NCI-H446 (cell line): ENCODE results near the gene BOK.
"Not testable (repeated sequence)": the region's sequence is repeated elsewhere in the genome, so short reads cannot be mapped to it uniquely, and the experiment has no call there.

ENCODE experiments used
- DNase-seq, 2 experiments: peaks; one replicate each; lab custom pipeline; 2025; lab: John Stamatoyannopoulos, UW

The BOK gene

DNA sequence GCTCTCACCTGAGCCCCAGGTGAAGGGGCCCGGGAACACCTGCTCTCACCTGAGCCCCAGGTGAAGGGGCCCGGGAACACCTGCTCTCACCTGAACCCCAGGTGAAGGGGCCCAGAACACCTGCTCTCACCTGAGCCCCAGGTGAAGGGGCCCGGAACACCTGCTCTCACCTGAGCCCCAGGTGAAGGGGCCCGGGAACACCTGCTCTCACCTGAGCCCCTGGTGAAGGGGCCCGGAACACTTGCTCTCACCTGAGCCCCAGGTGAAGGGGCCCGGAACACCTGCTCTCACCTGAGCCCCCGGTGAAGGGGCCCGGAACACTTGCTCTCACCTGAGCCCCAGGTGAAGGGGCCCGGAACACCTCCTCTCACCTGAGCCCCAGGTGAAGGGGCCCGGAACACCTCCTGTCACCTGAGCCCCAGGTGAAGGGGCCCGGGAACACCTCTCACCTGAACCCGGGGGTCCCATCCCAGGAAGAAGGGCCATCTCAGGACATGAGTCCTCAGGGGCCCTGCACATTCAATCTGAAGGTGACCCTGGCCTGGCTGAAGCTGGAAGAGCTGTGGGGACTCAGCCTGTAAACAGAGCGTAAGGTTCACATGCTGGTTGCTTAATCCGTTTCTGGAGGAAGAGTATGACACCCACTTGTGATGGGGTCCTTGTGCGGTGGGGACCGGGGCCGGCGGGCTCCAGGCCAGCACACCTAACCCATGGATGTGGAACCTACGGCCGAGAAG lies 14.5 kb downstream of the BOK start:
- DNase-seq = not testable (repeated sequence)

DNA sequence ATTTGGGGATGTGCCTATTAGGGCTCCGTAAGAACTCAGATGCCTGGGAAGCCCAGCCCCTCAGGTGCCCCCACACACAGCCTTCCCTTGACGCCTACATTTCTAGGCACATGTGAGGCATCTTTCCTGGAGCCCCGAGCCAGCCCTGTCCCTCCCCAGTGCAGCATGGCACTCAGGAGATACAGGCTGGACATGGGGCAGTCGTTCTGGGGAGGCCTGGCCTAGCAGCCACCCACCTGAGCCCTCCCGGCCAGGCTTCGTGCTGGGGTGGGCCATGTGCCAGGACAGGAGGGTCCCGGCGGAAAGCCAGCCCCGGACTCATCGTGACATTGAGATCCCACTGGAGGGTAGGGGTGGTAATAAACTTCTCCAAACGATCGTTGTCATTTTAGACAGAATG lies 15.2 kb downstream of the BOK start:
- DNase-seq = no peak

DNA sequence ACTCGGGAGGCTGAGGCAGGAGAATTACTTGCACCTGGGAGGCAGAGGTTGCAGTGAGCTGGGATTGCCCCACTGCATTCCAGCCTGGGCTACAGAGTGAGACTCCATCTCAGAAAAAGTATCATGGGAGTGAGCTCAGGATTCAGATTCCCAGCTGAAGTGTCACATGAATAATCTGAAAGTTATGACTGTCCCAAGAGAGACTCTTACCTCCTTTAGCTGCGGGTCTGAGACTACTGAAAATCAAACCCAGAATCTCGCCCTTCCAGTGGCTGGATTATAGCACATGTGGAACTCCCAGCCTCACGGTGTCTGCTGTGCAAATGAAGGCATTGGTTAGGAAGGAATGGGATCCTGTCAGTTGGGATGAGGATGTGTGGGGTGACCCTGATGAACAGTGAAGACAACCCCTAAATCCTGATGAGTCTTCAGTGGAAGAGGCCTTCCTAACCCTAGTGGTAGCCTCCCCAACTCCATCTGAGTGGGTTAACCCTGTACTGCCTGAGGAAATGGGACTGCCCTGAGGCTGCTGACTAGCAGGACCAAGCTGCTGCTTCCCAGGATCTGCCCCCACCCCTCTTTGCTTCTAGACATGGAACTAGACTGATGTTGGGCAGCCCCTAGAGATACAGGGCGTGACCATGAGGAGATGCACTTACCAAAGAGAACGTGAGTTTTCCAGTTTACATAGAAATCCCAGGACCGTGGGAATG lies 16.5 kb downstream of the BOK start:
- no peak for DNase-seq

DNA sequence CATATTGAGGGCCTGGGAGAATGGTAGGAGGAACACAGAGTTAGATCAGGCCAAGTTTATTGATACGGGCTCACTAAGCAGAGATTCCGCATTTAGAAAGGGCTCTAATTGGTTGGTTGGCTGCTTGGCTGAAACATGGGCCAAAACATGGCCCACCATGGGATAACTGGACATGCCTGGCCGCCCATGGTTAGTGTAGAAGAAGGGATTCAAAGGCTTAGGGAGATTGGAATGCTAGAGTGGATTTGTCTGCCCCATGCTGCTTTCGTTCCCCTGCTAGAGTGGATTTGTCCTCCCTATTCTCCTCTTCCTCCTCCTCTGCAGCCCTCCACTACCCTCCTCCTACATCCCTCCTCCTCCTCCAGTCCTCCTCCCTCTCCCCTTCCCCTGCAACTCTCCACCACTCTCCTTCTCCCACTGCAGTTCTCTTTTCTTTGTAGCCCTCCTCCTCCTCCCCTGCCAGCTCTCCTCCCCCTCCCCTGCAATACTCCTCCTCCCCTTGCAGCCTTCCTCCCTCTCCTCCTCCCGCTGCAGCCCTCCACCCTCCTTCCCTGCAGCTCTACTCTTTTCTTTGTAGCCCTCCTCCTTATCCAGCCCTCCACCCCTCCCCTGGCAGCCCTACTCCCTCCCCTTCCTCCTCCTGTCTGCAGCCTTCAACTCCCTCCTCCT lies 17.2 kb downstream of the BOK start:
- DNase-seq = no peak

DNA sequence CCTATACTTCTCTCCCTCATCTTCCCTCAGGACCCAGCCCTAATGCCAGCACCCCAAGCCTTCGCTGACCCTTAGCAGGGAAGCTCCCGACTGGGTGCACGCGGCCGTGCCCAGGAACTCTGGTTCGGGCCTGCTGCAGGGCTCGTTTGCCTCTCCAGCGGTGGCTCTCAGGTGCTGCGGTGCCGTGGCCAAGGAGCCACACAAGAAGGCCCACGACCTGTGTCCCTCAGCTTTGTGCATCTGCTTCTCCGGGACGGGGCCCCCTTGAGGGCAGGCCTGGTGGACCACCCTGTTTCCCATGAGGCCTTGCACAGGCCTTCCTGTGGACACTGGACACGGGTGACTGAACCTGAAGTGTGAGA lies 17.7 kb downstream of the BOK start:
- no peak for DNase-seq

DNA sequence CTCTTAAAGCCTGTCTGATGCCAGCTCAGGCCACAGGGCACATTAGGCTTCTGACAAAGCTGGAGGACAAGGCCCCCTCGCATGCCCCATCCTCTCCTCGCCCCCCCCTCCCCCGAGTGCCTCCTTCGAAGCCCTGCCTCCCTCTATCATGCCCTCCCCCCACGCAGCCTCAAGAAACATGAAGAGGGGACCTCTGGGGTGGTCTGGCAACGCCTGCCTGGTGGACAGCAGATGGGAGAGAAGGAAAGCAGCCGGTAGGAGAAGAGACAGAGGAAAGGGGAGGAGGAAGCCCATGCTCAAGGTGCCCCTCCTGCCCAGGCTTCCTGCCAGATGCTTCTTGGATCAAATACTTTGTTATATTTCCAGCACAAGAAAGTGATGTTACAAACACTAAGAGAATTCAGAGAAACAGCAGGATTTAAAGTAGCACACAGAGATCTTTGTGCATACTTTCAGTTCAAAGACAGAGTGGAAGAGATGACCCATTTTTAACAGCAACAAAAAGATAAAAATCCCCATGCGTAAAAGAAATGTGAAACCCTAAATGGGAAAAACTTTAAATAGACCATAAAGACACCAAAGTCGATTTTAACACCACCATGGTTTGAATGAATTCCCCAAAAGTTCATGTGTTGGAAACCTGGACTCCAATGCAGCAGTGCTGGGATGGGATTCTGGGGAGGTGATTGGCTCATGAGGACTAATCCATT lies 19.0 kb downstream of the BOK start:
- no peak for DNase-seq

DNA sequence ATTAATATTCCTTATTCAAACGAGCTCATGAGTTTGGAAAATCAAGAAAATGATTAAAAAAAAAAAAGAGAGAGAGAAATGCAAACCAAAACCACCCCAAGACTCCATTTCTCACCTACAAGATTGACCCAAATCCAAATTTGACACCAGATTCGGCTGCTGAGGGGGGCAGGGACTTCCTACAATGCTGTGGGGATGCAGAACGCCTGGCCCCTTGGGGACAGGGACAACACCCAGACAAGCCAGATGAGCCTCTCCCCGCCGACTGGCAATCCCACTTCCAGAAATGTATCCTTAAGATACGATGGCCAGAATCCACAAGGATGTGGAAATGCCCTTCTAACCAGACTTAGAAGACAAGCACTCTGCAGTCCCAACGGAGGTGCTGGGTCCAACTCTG lies 20.7 kb downstream of the BOK start:
- DNase-seq = no peak

DNA sequence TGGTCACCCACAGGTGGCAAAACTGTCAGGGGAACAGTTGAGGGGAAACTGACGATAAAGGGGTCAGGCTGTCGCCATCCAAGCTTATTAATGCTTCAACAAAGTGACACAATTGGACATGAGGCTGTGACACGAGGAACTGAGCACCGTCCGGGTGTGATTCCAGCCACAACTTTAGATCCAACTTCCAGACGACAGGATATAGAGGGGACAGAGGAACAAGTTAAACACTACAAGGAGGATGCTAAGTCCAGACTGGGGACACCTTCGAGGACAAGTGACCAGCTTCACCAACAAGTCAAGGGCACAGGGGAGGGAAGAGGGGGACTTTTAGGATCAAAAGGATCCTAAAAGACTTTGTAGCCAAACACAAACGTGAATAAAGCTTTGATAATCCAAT lies 23.8 kb downstream of the BOK start:
- no peak for DNase-seq

DNA sequence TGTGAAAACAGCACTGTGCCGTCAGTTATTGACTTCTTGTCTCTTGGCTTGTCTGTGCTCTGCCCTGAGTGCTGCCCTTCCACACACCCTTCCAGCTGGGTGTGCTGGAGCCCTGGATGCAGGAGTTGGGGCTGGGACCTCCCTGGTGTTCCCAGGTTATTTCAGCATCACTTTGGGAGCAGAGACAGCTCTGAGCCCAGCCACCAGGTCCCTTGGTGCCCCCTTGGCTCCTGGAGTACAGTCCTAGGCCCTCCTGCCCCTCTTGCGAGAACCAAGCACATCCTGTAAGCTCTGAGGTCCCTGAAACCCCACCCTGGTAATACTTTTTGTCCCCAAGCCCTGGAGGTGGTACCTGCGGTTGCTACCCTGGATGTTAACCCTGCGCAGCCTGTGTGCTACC lies 24.3 kb downstream of the BOK start:
- DNase-seq = no peak

DNA sequence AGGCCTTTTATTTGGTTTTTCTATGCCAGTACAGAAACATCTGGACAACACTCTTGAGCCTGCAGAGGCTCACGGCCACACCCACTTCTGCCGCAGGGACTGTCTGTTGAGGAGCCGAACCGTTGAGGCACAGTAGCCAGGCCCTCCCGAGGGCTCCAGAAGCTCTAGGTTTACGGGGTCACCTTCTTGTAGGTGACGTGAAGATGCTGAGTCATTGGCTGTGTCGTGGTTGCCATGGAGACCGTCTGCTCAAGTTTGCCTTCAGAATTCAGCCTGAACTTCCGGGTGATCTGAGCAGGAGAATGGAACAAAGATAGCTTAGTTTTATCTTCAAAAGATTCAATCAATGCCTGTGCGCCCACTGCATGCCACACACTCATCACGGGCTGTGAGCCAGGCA lies 25.9 kb downstream of the BOK start:
- no peak for DNase-seq

DNA sequence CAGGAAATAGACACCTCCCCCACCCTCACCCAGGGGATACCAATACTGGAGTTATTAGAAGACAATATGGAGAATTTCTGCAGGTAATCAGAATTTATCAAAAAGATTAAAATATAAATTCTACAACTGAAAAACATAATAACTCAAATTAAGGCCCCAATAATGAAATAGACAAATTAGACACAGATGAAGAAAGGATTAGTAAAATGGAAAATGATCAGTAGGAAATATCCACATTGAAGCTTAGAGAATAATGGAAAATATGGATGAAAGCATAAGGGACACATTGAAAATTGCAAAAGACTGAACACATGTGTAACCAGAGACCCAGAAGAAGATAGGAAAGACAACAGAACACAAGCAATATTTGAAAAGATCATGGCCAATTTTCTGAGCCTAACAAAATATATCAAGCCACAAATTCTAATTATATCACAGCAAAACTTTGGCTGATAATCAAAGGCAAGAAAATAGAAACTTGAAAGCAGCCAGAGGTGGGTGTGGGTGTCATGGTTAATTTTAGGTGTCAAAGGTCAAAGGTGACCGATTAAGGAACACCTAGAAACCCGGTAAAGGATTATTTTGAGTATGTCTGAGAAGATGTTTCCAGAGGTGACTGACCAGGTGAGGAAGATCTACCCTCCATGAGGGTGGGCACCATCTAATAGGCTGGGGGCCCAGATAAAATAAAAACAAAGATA lies 28.2 kb downstream of the BOK start:
- no peak for DNase-seq

DNA sequence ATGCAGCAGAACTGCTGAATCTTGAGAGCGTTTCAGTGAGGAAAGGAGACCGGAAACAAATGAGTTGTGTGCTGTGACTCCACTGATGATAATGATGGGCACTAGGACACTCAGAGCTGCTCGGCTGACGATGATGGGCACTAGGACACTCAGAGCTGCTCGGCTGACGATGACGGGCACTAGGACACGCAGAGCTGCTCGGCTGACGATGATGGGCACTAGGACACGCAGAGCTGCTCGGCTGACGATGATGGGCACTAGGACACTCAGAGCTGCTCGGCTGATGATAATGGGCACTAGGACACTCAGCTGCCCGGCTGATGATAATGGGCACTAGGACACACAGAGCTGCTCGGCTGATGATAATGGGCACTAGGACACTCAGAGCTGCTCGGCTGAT lies 31.3 kb downstream of the BOK start:
- not testable (repeated sequence) for DNase-seq

DNA sequence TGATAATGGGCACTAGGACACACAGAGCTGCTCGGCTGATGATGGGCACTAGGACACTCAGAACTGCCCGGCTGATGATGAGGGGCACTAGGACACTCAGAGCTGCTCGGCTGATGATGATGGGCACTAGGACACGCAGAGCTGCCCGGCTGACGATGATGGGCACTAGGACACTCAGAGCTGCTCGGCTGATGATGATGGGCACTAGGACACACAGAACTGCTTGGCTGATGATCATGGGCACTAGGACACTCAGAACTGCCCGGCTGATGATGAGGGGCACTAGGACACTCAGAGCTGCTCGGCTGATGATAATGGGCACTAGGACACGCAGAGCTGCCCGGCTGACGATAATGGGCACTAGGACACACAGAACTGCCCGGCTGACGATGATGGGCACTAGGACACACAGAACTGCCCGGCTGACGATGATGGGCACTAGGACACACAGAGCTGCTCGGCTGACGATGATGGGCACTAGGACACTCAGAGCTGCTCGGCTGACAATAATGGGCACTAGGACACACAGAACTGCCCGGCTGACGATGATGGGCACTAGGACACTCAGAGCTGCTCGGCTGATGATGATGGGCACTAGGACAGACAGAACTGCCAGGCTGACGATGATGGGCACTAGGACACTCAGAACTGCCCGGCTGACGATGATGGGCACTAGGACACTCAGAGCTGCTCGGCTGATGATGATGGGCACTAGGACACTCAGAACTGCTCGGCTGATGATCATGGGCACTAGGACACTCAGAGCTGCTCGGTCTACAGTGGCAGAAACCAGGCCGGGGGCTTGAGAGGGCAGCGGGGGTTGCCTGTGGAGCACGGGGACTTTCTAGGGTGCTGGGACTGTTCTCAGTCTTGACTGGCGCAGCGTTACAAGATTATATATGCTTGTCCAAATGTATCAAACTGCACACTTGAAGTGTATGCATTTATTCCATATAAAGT lies 32.2 kb downstream of the BOK start:
- DNase-seq = not testable (repeated sequence)

DNA sequence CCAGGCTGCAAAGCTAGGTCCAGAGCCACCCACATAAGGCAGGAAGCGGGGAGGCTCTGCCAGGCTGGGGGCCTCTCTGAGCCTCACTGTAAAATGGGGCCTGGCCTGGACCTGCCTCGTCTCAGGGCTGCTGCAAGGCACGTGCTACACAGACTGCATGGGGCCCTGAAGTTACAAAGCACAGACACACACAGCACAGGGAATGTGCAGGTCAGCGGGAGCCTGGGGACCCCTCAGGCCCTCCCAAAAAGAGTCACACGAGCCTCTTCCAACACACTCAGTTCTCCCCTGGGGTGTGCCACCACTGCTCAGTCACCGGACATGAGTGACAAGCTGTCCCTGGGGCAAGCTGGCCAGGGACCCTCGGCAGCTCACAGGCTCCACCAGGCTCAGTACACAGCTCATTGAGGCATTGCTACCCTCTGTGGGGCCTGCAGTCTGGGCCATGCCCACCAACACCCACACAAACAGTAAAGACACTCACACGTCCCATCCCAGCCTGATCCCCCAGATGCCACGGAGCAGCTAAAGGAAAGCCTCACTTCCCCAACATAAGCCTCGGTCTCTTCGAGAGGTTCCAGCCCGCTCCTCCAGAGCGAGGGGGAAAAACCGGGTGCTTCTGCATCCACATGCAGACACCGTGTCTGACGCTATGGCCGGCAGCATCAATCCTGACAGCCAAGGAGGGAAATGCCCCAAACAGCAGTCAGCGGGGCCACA lies 33.7 kb downstream of the BOK start:
- no peak for DNase-seq

DNA sequence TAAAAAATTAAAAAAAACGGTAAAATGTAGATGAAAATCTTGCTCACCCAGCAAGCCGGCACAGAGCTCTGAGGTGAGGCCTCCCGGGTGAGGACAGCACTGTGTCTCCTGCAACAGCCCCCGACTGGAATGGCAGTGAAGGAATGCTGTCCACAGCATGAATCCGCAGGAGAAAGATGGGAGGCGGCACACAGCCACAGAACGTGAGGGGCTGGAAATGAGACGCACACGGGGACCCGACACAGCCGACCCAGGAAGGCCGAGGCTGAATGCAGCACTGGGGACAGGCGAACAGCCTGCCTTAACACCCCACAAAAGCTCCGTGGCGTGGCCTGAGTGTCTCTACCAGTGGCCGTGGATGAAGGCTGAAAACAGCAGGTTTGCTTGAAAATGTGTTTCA lies 34.7 kb downstream of the BOK start:
- no peak for DNase-seq

DNA sequence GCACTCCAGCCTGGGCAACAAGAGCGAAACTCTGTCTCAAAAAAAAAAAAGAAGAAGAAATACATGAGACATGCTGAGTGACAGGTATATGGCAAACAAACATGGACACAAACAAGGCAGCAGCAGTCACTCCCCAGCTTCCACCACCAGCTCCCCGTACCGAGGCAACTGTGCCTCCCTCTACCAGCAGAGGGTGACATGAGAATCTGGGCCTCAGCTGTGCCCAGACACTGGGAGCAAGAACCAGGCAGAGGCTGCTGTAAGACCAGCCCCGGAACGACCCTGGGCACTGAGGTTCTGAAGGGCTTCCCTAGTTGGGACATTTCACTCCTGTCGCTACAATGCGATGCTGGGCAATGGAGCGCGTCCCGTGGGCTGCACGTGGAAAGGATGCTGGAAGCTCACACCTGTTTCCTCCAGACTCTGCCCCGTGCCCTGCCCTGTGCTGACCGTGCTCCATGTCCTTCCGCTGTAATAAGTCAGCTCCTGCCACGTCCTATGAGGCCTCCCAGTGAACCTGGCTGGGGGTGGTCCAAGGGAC lies 37.1 kb downstream of the BOK start:
- DNase-seq = no peak

DNA sequence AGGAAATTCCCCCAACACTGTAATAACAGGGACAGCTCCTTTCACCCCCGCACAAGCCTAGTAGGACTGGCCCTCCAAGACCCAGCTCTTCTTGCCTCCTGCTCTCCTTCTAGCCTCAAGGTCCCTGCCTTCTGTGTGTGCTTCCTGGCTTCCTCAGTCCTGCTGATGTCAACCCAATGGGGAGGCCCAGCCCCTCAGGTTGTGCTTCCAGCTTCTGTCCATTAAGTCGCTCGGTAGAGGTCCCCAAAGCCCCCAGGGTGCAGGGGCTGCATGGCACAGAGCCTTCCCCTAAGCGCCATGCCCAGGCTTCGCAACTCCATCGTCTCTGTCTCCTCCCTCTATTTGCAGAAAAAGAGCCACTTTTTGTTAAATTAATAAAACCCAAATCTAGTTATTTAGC lies 39.0 kb downstream of the BOK start:
- no peak for DNase-seq

DNA sequence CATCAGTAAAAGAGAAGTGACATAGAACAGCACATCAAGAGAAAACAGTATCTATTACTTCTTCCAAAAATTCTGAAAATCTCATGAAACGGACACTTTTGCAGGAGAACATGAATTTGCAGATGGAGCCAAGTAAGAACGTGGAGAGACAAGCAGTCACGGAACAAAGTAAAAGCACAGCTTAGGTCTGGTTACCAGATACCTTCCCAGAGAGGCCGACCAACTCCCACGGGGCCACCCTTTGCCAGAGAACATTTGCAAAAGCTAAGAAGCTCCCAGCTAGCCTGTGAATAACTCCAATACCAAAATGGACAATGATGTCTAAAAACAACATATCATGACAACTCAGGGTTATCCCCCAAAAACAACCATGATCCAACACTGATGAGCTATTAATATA lies 39.5 kb downstream of the BOK start:
- no peak for DNase-seq

DNA sequence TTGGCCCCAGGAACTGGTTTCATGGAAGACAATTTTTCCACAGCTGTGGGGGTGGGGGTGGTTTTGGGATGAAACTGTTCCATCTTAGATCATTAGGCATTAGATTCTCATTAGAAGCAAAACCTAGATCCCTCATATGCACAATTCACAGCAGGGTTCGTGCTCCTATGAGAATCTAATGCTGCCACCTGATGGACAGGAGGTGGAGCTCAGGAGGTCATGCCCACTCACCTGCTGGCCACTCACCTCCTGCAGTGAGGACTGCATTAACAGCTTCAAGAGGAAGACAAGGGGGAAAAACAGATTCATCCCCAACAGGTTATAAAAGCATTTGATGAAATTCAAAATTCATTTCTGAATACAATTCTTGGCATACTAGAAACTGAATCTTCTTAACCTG lies 39.9 kb downstream of the BOK start:
- no peak for DNase-seq

DNA sequence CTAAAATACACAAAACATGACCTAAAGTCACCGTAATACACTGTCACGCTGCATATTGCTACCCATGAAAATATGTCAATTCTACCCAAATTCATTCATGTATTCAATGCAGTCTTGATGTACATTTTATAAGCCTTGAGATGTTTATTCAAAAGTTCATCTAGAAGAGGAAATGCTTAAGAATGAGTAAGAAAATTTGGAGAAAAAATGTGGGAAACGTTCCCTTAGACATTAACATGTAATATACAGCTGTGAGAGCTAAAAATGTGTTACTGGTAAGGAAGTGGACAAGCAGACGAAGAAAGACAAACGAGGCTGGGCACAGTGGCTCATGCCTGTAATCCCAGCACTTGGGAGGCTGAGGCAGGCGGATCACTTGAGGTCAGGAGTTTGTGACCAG lies 41.1 kb downstream of the BOK start:
- no peak for DNase-seq
